ENCODE data around the gene METTL4. TPM values are rescaled to one million over a fixed set of nuclear protein-coding genes. Genes with fewer than 3 reads are reported as not detected.

Gene METTL4
- total and polyA plus RNA-seq, 2 donors (not counting 3 experiments of a cell fraction or from before 2014, with no cell fraction given): 8.3 to 17.4 TPM

GRCh38 chr18:2612996-2613395, 41.7 kb upstream of the METTL4 start:
- DNase-seq (ENCODE audit: low read depth, low spot score) (no peak), FAIRE-seq (no peak)
- H3K27me3 ChIP-seq (ENCODE audit: control insufficient read depth in 2 of 2, insufficient read depth in 2 of 2, low read length in 2 of 2): no peaks in the 10 kb centered on the region

More at GRCh38 chr18:2612996-2613395, 41.7 kb upstream of the METTL4 start:
- no peak overlapping the region for H3K27ac ChIP-seq (ENCODE audit: insufficient read depth, low read depth, low read length)
- TF ChIP-seq JUN (IDR thresholded peaks at IDR 0.05; ENCODE audit: borderline replicate concordance, insufficient read depth, insufficient read length, low read depth) (no peak), GATA2 (IDR thresholded peaks at IDR 0.05; ENCODE audit: insufficient read depth, insufficient read length, low read depth, low read length) (no peak), CTCF (IDR thresholded peaks at IDR 0.05; ENCODE audit: extremely low read depth in 1 of 2, insufficient read depth in 1 of 2, low read depth in 1 of 2, low read length in 2 of 2) (no peak), EZH2 (IDR thresholded peaks at IDR 0.05; ENCODE audit: borderline replicate concordance, low read depth, low read length, severe bottlenecking) (no peak), POLR2AphosphoS5 (IDR thresholded peaks at IDR 0.05; ENCODE audit: insufficient read depth, low read depth, low read length) (no peak), FOS (IDR thresholded peaks at IDR 0.05; ENCODE audit: borderline replicate concordance, insufficient read depth, low read length) (no peak), MYC (IDR thresholded peaks at IDR 0.05; ENCODE audit: low read depth, low read length) (no peak), POLR2A (IDR thresholded peaks at IDR 0.05; ENCODE audit: low read depth, low read length) (no peak)
- TF ChIP-seq, protein P1, sequence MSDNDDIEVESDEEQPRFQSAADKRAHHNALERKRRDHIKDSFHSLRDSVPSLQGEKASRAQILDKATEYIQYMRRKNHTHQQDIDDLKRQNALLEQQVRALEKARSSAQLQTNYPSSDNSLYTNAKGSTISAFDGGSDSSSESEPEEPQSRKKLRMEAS (IDR thresholded peaks at IDR 0.05; ENCODE audit: insufficient read depth, insufficient read length): no peak
- ChIA-PET CTCF (no interaction called here), POLR2A (no interaction called here)
- H3K36me3 ChIP-seq (ENCODE audit: control insufficient read depth in 2 of 2, extremely low read depth in 1 of 2, insufficient read depth in 2 of 2, low read length in 2 of 2): peaks cover 1 to 7% of the 10 kb centered on the region in 2 experiments
- H2AFZ ChIP-seq (ENCODE audit: low read depth, low read length): no peak overlapping the region
- no peaks in the 10 kb centered on the region for H3K9me1 ChIP-seq (replicated peaks; ENCODE audit: control insufficient read depth, extremely low read depth, insufficient read depth, low read length)
- H3K9me3 ChIP-seq (replicated peaks; ENCODE audit: control insufficient read depth, insufficient read depth, low read length): no peaks in the 10 kb centered on the region
- BruUV-seq (replicated peaks): no TSS peak
- H3K79me2 ChIP-seq (ENCODE audit: control insufficient read depth, insufficient read depth, low read length): no peaks in the 10 kb centered on the region
- H3K9ac ChIP-seq (replicated peaks; ENCODE audit: extremely low read depth, insufficient read depth, low read length): no peak overlapping the region
- no peak overlapping the region for H3K4me2 ChIP-seq (ENCODE audit: insufficient read depth, low read length)
- no peak overlapping the region for H3K4me3 ChIP-seq (replicated peaks in 1 of 3; ENCODE audit: insufficient read depth in 1 of 3, low read depth in 1 of 3, low read length in 3 of 3)
- intact Hi-C loops (cut with micrococcal nuclease) (no loop called here), dilution Hi-C loops (cut with MboI; ENCODE audit: extremely low pct_ligation_motif_present, low sequenced_read_pairs) (no loop called here)
- H3K4me1 ChIP-seq (ENCODE audit: control insufficient read depth, extremely low read depth, insufficient read depth, low read length): no peaks in the 10 kb centered on the region
- H4K20me1 ChIP-seq (replicated peaks; ENCODE audit: control insufficient read depth, extremely low read depth, insufficient read depth, low read length): no peaks in the 10 kb centered on the region

Measured in endothelial cell of umbilical vein (primary cell).